DOHH2 (cell line): Measurements from ENCODE around the gene OTUD1.
"Not testable (repeated sequence)": the region's sequence is repeated elsewhere in the genome, so short reads cannot be mapped to it uniquely, and the experiment has no call there.

Experiments used
- H3F3A ChIP-seq: fragments of 200-600 bp; sonication (generic), shearing (Covaris generic); 2 replicates; pipeline ENCODE4 v1.6.0; 2016; ENCODE audit warnings: antibody characterized with exemption, mild to moderate bottlenecking; ENCODE audit not compliant: control insufficient read depth, insufficient read depth
- H3K27ac ChIP-seq: fragments of 200-600 bp; sonication (generic); 2 replicates; pipeline ENCODE4 v1.5.1; 2014; ENCODE audit warnings: low read depth, mild to moderate bottlenecking, low read length, moderate library complexity
- H3K27me3 ChIP-seq: fragments of 200-600 bp; sonication (generic); 2 replicates; pipeline ENCODE4 v1.6.1; 2014; ENCODE audit warnings: mild to moderate bottlenecking, low read length, mixed read lengths; ENCODE audit not compliant: control insufficient read depth
- H3K36me3 ChIP-seq: fragments of 200-600 bp; sonication (generic); 2 replicates; pipeline ENCODE4 v1.6.1; 2014; ENCODE audit warnings: mild to moderate bottlenecking, low read length, moderate library complexity, mixed read lengths; ENCODE audit not compliant: control insufficient read depth
- H3K4me1 ChIP-seq: fragments of 200-600 bp; sonication (generic); 2 replicates; pipeline ENCODE4 v1.6.1; 2014; ENCODE audit warnings: mild to moderate bottlenecking, low read length, mixed read lengths; ENCODE audit not compliant: control insufficient read depth
- H3K4me2 ChIP-seq: fragments of 200-600 bp; sonication (generic); 2 replicates; pipeline ENCODE4 v1.6.0; 2014; ENCODE audit warnings: mild to moderate bottlenecking, low read length, moderate library complexity
- H3K4me3 ChIP-seq: fragments of 200-600 bp; sonication (generic); 2 replicates; pipeline ENCODE4 v1.5.1; 2014; ENCODE audit warnings: mild to moderate bottlenecking, low read length, mixed read lengths
- H3K79me2 ChIP-seq: fragments of 200-600 bp; sonication (generic); 2 replicates; pipeline ENCODE4 v1.6.1; 2014; ENCODE audit warnings: mild to moderate bottlenecking, low read length, mixed read lengths; ENCODE audit not compliant: control insufficient read depth
- H3K9me2 ChIP-seq: fragments of 200-600 bp; sonication (generic); replicated peaks from 2 replicates; pipeline ENCODE4 v1.6.1; 2014; ENCODE audit warnings: mild to moderate bottlenecking, low read length, mixed read lengths; ENCODE audit not compliant: control insufficient read depth
- H3K9me3 ChIP-seq: fragments of 200-600 bp; sonication (generic); 2 replicates; pipeline ENCODE4 v1.6.1; 2014; ENCODE audit warnings: antibody characterized with exemption, low read length, mixed read lengths; ENCODE audit not compliant: control insufficient read depth, insufficient read depth
- H4K20me1 ChIP-seq: fragments of 200-600 bp; sonication (generic); 2 replicates; pipeline ENCODE4 v1.6.0; 2014; ENCODE audit warnings: low read depth, mild to moderate bottlenecking, antibody characterized with exemption, low read length, moderate library complexity; ENCODE audit not compliant: control insufficient read depth, insufficient read depth
- CTCF ChIP-seq: fragments of 200-600 bp; sonication (generic); IDR thresholded peaks from one replicate; pipeline ENCODE4 v1.5.1; 2014; ENCODE audit warnings: antibody characterized with exemption, mild to moderate bottlenecking, low read depth, low read length; ENCODE audit not compliant: poor library complexity, severe bottlenecking
- EZH2phosphoT487 ChIP-seq: fragments of 200-600 bp; sonication (generic); IDR thresholded peaks from 2 replicates; pipeline ENCODE4 v1.6.1; 2017; ENCODE audit warnings: borderline replicate concordance, mild to moderate bottlenecking, antibody characterized with exemption, low read length, moderate library complexity, mixed read lengths

The OTUD1 gene, protein sequence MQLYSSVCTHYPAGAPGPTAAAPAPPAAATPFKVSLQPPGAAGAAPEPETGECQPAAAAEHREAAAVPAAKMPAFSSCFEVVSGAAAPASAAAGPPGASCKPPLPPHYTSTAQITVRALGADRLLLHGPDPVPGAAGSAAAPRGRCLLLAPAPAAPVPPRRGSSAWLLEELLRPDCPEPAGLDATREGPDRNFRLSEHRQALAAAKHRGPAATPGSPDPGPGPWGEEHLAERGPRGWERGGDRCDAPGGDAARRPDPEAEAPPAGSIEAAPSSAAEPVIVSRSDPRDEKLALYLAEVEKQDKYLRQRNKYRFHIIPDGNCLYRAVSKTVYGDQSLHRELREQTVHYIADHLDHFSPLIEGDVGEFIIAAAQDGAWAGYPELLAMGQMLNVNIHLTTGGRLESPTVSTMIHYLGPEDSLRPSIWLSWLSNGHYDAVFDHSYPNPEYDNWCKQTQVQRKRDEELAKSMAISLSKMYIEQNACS

GRCh38 chr10:23438547-23439451 lies at the start of gene OTUD1:
Gene OTUD1, plus strand, starts transcription at chr10:23439075. Its CDS starts 383 bp downstream, at chr10:23439458.
- H3K4me3 ChIP-seq = peak within 1 kb of the TSS; percentile 91
- peaks cover 27% of the 10 kb centered on the region for H3K36me3 ChIP-seq
- H3K27ac ChIP-seq = peak within 1 kb of the TSS; percentile 36
- H3K79me2 ChIP-seq = peaks cover 40% of the 10 kb centered on the region
- H3F3A ChIP-seq = peaks cover 7% of the 10 kb centered on the region
- no peaks in the 10 kb centered on the region for H3K9me3 ChIP-seq
- TF ChIP-seq CTCF = no peak
- TF ChIP-seq EZH2phosphoT487 = no peak
- H3K4me1 ChIP-seq = peaks cover 41% of the 10 kb centered on the region
- H3K9me2 ChIP-seq = no peaks in the 10 kb centered on the region
- H3K27me3 ChIP-seq = no peaks in the 10 kb centered on the region
- H3K4me2 ChIP-seq = peak within 1 kb of the TSS; percentile 87
- H4K20me1 ChIP-seq = peaks cover 6% of the 10 kb centered on the region; the same call in 1 of the 2 replicates

- H3K4me1 ChIP-seq, H3K36me3 ChIP-seq, H3K9me2 ChIP-seq, H3F3A ChIP-seq, H3K27me3 ChIP-seq, H3K4me2 ChIP-seq, H3K27ac ChIP-seq, H3K4me3 ChIP-seq, H4K20me1 ChIP-seq, H3K9me3 ChIP-seq, H3K79me2 ChIP-seq: not testable (repeated sequence)
These were observed 48.5 kb upstream of the OTUD1 start for GRCh38 chr10:23390408-23390807.

GRCh38 chr10:23390809-23391208 lies 48.1 kb upstream of the OTUD1 start:
- no peaks in the 10 kb centered on the region for H3K27me3 ChIP-seq
- no peaks in the 10 kb centered on the region for H3K79me2 ChIP-seq
- H3K9me2 ChIP-seq = no peaks in the 10 kb centered on the region
- H3K4me1 ChIP-seq = peaks cover 5% of the 10 kb centered on the region
- no peaks in the 10 kb centered on the region for H3K9me3 ChIP-seq
- H3F3A ChIP-seq = no peaks in the 10 kb centered on the region
- H3K4me3 ChIP-seq = no peak overlapping the region
- H4K20me1 ChIP-seq = no peaks in the 10 kb centered on the region
- TF ChIP-seq CTCF = no peak
- TF ChIP-seq EZH2phosphoT487 = no peak
- H3K4me2 ChIP-seq = no peak overlapping the region
- no peak overlapping the region for H3K27ac ChIP-seq
- H3K36me3 ChIP-seq = no peaks in the 10 kb centered on the region
